Hepatocyte (in vitro differentiated cells): ENCODE results near the gene C4orf46.

Experiments
- EZH2 ChIP-seq: fragments of 200-600 bp; sonication (generic); IDR thresholded peaks from 2 replicates; pipeline ENCODE4 v1.6.1; 2016; ENCODE audit warnings: antibody characterized with exemption, mild to moderate bottlenecking, borderline replicate concordance
- TF ChIP-seq, protein P1 (sequence below): fragments of 200-600 bp; sonication (generic); IDR thresholded peaks from 2 replicates; pipeline ENCODE4 v1.5.1; 2016; ENCODE audit warnings: antibody characterized with exemption, mild to moderate bottlenecking; ENCODE audit not compliant: poor library complexity

DNA sequence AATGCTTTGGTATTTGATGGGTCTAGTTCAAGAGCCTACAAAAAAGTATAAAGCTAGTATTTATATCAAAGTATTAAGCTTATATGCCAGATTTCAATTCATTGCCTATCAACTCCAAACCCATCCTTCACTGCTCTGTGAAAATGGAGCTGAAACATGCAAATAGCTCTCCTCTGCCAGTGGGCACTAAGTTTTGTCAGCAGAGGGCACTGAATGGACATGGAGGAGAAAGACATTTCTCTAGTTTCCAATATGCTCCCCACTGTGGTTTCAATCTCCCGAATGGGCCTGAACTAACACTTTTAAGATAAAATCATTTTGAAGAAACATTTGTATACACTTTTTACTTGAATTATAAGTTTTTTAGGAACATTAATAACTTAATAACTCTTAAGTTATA lies 39.1 kb upstream of the C4orf46 start:
- no peak for TF ChIP-seq EZH2
- TF ChIP-seq, protein P1, sequence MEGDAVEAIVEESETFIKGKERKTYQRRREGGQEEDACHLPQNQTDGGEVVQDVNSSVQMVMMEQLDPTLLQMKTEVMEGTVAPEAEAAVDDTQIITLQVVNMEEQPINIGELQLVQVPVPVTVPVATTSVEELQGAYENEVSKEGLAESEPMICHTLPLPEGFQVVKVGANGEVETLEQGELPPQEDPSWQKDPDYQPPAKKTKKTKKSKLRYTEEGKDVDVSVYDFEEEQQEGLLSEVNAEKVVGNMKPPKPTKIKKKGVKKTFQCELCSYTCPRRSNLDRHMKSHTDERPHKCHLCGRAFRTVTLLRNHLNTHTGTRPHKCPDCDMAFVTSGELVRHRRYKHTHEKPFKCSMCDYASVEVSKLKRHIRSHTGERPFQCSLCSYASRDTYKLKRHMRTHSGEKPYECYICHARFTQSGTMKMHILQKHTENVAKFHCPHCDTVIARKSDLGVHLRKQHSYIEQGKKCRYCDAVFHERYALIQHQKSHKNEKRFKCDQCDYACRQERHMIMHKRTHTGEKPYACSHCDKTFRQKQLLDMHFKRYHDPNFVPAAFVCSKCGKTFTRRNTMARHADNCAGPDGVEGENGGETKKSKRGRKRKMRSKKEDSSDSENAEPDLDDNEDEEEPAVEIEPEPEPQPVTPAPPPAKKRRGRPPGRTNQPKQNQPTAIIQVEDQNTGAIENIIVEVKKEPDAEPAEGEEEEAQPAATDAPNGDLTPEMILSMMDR: no peak
